A549 (cell line): Measurements from ENCODE around the gene IL5RA. TPM values are rescaled to one million over a fixed set of nuclear protein-coding genes. Genes with fewer than 3 reads are reported as not detected.

Experiments
- ATAC-seq, 2 experiments: fragments of 200-7000 bp in 1 of 2; fragments of >200 bp in 1 of 2; cut with Nextera tagmentation in 1 of 2; cut with Tn5 transposase in 1 of 2; 3 replicates each; pipeline versions ENCODE4 v1.8.0 to v1.9.1; 2018 to 2020; ENCODE audit warnings: mild to moderate bottlenecking in 1 of 2, moderate library complexity in 1 of 2
- CTCF ChIA-PET: fragments of 300-600 bp; sonication (Branson Sonifier 250); formaldehyde crosslinking; extraction: SDS; loops from one replicate; lab custom pipeline; 2021; ENCODE audit warnings: antibody characterized with exemption, inconsistent platforms; lab: Yijun Ruan, JAX
- POLR2A ChIA-PET: fragments of 350-600 bp; formaldehyde crosslinking; extraction: SDS; loops from one replicate; lab custom pipeline; 2021; ENCODE audit warnings: antibody characterized with exemption, inconsistent platforms; lab: Yijun Ruan, JAX
- DNase-seq, 2 experiments: peaks; one replicate each; pipeline versions ENCODE4 v3.0.0 to v3.0.0-alpha.2; 2011 to 2016; ENCODE audit warnings: low read depth in 1 of 2, low spot score in 1 of 2
- FAIRE-seq: peaks from 2 replicates; lab custom pipeline; 2011; peaks lifted over from hg19 to GRCh38; lab: Jason Lieb, UNC
- H3K27ac ChIP-seq, 2 experiments: fragments of >200 bp; sonication (Bioruptor Twin); formaldehyde crosslinking; 3 replicates each; pipeline ENCODE4 v1.5.1; 2016 to 2017
- H3K4me1 ChIP-seq: fragments of >200 bp; sonication (Bioruptor Twin); formaldehyde crosslinking; 3 replicates; pipeline ENCODE4 v1.6.1; 2016
- H3K4me2 ChIP-seq: fragments of >200 bp; sonication (Bioruptor Twin); formaldehyde crosslinking; 3 replicates; pipeline ENCODE4 v1.6.1; 2016
- H3K4me3 ChIP-seq: fragments of >200 bp; sonication (Bioruptor Twin); formaldehyde crosslinking; 3 replicates; pipeline ENCODE4 v1.5.1; 2016
- H3K9me3 ChIP-seq: fragments of >200 bp; sonication (Bioruptor Twin); formaldehyde crosslinking; 3 replicates; pipeline ENCODE4 v1.6.1; 2016
- CBX8 ChIP-seq: fragments of 200-600 bp; sonication (generic); IDR thresholded peaks from 2 replicates; pipeline ENCODE4 v1.6.1; 2016
- CHD2 ChIP-seq: fragments of 150-350 bp; IDR thresholded peaks from 2 replicates; pipeline ENCODE4 v1.6.1; 2014; ENCODE audit warnings: low read length; ENCODE audit not compliant: partially characterized antibody
- ESRRA ChIP-seq: fragments of 150-350 bp; IDR thresholded peaks from 2 replicates; pipeline ENCODE4 v1.6.1; 2014; ENCODE audit warnings: mild to moderate bottlenecking, low read length, borderline replicate concordance
- FOSB ChIP-seq: fragments of 250-450 bp; sonication (Bioruptor Pico); IDR thresholded peaks from 2 replicates; pipeline ENCODE4 v1.5.0; 2020; ENCODE audit warnings: mild to moderate bottlenecking, moderate library complexity
- NPAS2 ChIP-seq: fragments of 250-450 bp; sonication (Bioruptor Pico); IDR thresholded peaks from 2 replicates; pipeline ENCODE4 v1.8.0; 2022; ENCODE audit warnings: mild to moderate bottlenecking, moderate library complexity, borderline replicate concordance
- POLR2AphosphoS2 ChIP-seq: conservative IDR thresholded peaks from 2 replicates; pipeline ENCODE4 v1.6.1; 2012; ENCODE audit warnings: low read length, improper control_type of control experiment, inconsistent platforms
- RFX5 ChIP-seq: fragments of 450-650 bp; IDR thresholded peaks from 2 replicates; pipeline ENCODE4 v1.7.1; 2014; ENCODE audit warnings: antibody characterized with exemption, mild to moderate bottlenecking, moderate library complexity
- WGBS: methylation state at CpG from one replicate; pipeline ENCODE4 v1.1.6; 2017; ENCODE audit errors: missing lambda C conversion rate; 5-methylcytosine and 5-hydroxymethylcytosine counted together
- polyA plus RNA-seq, 4 experiments: library from polyadenylated mRNA; depleted of rRNA in 3 of 4; stranded (reverse); fragments of >200 nt; fragmentation: RNase III in 1 of 4; extraction: RNeasy Plus Mini Kit Qiagen cat#74134 plus additional on column Dnase treatment in 1 of 4; gene quantifications; 2 replicates in 3 of 4; 3 replicates in 1 of 4; pipeline ENCODE4 v1.2.3, GENCODE V29; 2011 to 2017
- small RNA-seq, 6 experiments: library from RNA; depleted of rRNA; stranded (forward); fragments of <200 nt; gene quantifications; one replicate each; pipeline ENCODE3, GENCODE V24; 2012

Gene IL5RA
- polyA plus RNA-seq, 2 of the 4 experiments (the other 2 are of a cell fraction): not detected

GRCh38 chr3:3020209-3020608 lies 90.0 kb downstream of the IL5RA start:
- DNase-seq: no peak
- ChIA-PET CTCF (no interaction called here), POLR2A (no interaction called here)
- no peaks in the 10 kb centered on the region for H3K4me1 ChIP-seq
- ATAC-seq: no peak
- H3K27ac ChIP-seq: no peak overlapping the region
- H3K4me3 ChIP-seq: no peak overlapping the region
- no peak for FAIRE-seq
- no peak overlapping the region for H3K4me2 ChIP-seq
- TF ChIP-seq RFX5 (no peak), CBX8 (no peak), FOSB (no peak), ESRRA (no peak), POLR2AphosphoS2 (no peak), NPAS2 (CRISPR knock-in tag) (no peak), CHD2 (no peak)
- H3K9me3 ChIP-seq: no peaks in the 10 kb centered on the region
- 27% methylated on average over 7 of the region's 7 CpGs for WGBS

Small RNA genes within 50 kb of the gene (small RNA-seq; reads per million reads assigned to genes)
- 0 reads per million in 6 experiments for gene RF00416

Other genes with a start within 250 kb of the IL5RA start
- gene TRNT1, start 16.6 kb upstream of the IL5RA start, polyA plus RNA-seq (2011; rRNA removed): 20.8 and 25.7 TPM in 2 replicates
- 29.9 to 32.0 TPM (median 31.1 TPM) in 3 replicates for gene TRNT1, start 16.6 kb upstream of the IL5RA start, polyA plus RNA-seq (2017; fragmentation: RNase III; extraction: RNeasy Plus Mini Kit Qiagen cat#74134 plus additional on column Dnase treatment)
- gene CRBN, start 69.3 kb upstream of the IL5RA start, polyA plus RNA-seq (2011; rRNA removed): 36.5 and 41.0 TPM in 2 replicates
- 21.8 to 28.1 TPM (median 25.8 TPM) in 3 replicates for gene CRBN, start 69.3 kb upstream of the IL5RA start, polyA plus RNA-seq (2017; fragmentation: RNase III; extraction: RNeasy Plus Mini Kit Qiagen cat#74134 plus additional on column Dnase treatment)